Mucosa of descending colon (tissue), 3 donors: ENCODE results near the gene DMGDH. TPM values are rescaled to one million over a fixed set of nuclear protein-coding genes. Genes with fewer than 3 reads are reported as not detected.

ENCODE experiments used
- ATAC-seq: fragments of 200-7000 bp; cut with Tn5 transposase; one replicate; pipeline ENCODE4 v1.9.1; 2020; ENCODE audit warnings: mild to moderate bottlenecking, moderate library complexity
- DNase-seq, 3 donors: peaks; one replicate each; pipeline ENCODE4 v3.0.0-alpha.2; 2020
- H3K36me3 ChIP-seq: fragments of 200-600 bp; one replicate; pipeline ENCODE4 v1.8.0; 2021; ENCODE audit warnings: low read depth, mild to moderate bottlenecking
- H3K4me1 ChIP-seq: fragments of 200-600 bp; one replicate; pipeline ENCODE4 v1.8.0; 2021; ENCODE audit warnings: low read depth, mild to moderate bottlenecking
- H3K4me3 ChIP-seq: fragments of 200-600 bp; one replicate; pipeline ENCODE4 v1.8.0; 2021; ENCODE audit warnings: mild to moderate bottlenecking
- H3K9me3 ChIP-seq: fragments of 200-600 bp; one replicate; pipeline ENCODE4 v1.8.0; 2021; ENCODE audit warnings: mild to moderate bottlenecking
- intact Hi-C, 2 donors: fragments of 100-400 bp; cut with DNase I in 1 of 2; cut with micrococcal nuclease in 1 of 2; formaldehyde crosslinking; loops; one replicate each; pipeline versions ENCODE4 v1.11.0 to v1.11.1; 2022; cut with DNase I, micrococcal nuclease
- total RNA-seq, 3 donors: library from RNA; stranded (reverse); fragmentation: NEBNext Ultra II Directional in 2 of 3; extraction: Animal tissue kit (Norgen Biotek cat#: 25700) in 2 of 3; gene quantifications; one replicate each; pipeline versions ENCODE4 v1.2.1 to v1.2.4, GENCODE V29; 2021 to 2023
- TF ChIP-seq, protein P1 (sequence below): fragments of 200-600 bp; IDR thresholded peaks from one replicate; pipeline ENCODE4 v1.8.0; 2022; ENCODE audit warnings: antibody characterized with exemption, mild to moderate bottlenecking
- donor health status: DM: no; HTN: no; CAD: no; lungs with moderate emphysema.
- donor health status: DM: no; HTN: no; CAD: no.
- donor health status: DM: no; HTN: yes; CAD: no.

The DMGDH gene
- total RNA-seq, 3 donors from 2014 or later, result 1.2 to 3.6 (median 1.8) TPM

DNA sequence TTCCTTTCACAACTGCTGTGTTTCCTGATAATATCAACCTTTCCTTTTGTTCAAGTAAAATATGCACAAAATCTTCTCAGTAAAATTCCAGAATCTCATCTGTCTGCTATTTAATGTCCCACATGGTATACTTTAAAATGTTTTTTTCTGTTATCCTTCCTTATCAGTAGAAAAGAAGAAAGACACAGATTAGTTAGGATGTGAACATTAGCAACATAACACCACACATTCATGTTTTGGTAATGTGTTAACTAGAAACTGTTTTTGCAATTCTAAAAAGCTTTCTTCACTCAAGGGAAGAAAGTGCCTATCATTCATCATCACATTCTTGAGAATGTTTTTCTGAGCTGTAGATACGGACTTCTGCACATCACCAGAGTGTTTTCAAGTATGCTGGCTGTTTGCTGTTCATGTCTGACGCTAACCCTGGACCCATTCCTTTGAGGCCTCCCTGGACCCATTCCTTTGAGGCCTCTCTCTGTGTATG lies 73.9 kb downstream of the DMGDH start:
- Histone ChIP-seq H3K4me1 (no peaks in the 10 kb centered on the region), H3K36me3 (no peaks in the 10 kb centered on the region), H3K4me3 (no peak overlapping the region), H3K9me3 (no peaks in the 10 kb centered on the region)
- ATAC-seq (no peak), DNase-seq (no peak)
- intact Hi-C loops, result no loop called here
- TF ChIP-seq, protein P1, sequence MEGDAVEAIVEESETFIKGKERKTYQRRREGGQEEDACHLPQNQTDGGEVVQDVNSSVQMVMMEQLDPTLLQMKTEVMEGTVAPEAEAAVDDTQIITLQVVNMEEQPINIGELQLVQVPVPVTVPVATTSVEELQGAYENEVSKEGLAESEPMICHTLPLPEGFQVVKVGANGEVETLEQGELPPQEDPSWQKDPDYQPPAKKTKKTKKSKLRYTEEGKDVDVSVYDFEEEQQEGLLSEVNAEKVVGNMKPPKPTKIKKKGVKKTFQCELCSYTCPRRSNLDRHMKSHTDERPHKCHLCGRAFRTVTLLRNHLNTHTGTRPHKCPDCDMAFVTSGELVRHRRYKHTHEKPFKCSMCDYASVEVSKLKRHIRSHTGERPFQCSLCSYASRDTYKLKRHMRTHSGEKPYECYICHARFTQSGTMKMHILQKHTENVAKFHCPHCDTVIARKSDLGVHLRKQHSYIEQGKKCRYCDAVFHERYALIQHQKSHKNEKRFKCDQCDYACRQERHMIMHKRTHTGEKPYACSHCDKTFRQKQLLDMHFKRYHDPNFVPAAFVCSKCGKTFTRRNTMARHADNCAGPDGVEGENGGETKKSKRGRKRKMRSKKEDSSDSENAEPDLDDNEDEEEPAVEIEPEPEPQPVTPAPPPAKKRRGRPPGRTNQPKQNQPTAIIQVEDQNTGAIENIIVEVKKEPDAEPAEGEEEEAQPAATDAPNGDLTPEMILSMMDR, result no peak

DNA sequence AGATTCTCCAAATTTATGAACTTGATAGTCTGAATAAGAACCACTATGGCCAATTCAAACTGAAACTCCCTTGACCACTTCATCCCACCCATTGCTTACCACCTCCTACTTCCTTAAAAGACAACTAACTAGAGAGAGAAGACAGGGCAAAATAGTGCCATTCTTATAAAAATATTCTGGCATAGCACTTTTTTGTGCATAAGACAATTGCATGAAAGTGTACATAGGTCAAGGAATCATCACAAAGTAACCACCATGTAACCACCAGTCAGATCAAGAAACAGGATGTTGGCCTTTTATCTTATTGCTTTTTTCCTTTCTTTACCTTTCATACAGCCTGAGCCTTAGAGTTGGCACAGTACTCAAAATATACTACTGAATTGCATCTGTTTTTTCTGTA lies 76.3 kb downstream of the DMGDH start:
- Histone ChIP-seq H3K4me1 (no peaks in the 10 kb centered on the region), H3K9me3 (no peaks in the 10 kb centered on the region), H3K4me3 (no peak overlapping the region), H3K36me3 (no peaks in the 10 kb centered on the region)
- no peak for ATAC-seq
- TF ChIP-seq, protein P1, result no peak
- no peak for DNase-seq
- intact Hi-C loops, result no loop called here

DNA sequence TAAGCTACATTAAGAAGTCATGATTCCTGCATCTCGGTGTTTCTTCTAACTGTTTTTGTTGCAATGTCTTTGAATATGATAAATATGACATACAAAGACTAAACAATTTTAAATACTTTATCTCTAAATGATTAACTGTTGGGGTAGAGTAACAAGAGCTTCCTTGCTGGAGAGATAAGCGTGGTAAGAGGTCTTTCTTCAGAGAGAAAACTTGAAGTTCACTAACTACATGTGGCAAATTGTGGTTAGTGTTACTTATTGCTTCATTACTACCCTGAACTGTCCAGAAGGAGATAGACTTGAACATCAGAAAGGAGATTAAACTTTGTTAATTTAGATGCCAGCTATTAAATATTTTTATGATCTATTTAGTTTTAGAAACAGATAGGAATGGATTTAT lies 77.3 kb downstream of the DMGDH start:
- TF ChIP-seq, protein P1, result no peak
- Histone ChIP-seq H3K4me1 (no peaks in the 10 kb centered on the region), H3K9me3 (no peaks in the 10 kb centered on the region), H3K36me3 (no peaks in the 10 kb centered on the region), H3K4me3 (no peak overlapping the region)
- intact Hi-C loops, result no loop called here
- DNase-seq (no peak), ATAC-seq (no peak)

DNA sequence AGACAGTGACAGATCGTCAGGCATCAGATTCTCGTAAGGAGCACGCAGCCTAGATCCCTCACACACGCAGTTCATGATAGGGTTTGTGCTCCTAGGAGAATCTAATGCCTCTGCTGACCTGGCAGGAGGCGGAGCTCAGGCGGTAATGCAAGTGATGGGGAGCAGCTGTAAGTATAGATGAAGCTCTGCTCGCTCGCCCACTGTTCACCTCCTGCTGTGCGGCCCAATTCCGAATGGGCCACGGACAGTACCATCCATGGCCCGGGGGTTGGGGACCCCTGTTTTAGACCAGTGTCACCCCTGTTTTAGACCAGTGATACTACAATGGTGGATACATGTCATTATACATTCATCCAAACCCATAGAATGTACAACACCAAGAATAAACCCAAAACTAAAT lies 80.4 kb downstream of the DMGDH start:
- Histone ChIP-seq H3K36me3 (no peaks in the 10 kb centered on the region), H3K9me3 (no peaks in the 10 kb centered on the region), H3K4me1 (peaks cover 7% of the 10 kb centered on the region), H3K4me3 (no peak overlapping the region)
- ATAC-seq, result no peak
- intact Hi-C loops, result no loop called here
- TF ChIP-seq, protein P1, result no peak
- DNase-seq, result no peak

DNA sequence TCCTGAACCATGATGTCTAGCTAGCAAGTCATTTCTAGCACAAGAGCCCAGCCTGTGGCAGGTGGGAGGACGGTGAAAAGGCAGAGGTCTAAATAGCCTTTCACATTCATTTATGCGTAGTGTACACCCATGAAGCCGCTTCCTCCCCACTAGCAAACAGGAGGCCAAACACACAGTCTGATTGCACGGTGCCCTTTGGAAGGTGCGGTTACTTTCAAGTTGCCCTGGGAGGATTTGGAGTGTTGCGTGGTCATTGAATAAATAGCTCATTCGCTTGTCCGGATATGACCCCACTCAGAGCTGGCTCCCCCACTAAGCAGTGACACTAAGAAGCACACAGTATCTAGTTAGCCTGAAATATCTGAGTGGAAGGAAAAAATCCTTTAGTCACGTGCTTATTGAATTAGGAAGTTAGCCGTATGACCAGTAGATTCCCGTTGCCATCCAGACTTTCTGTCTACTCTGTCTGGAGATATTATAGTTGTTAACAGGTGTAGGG lies 83.7 kb downstream of the DMGDH start:
- intact Hi-C loops, result no loop called here

More for the DNA sequence above, 83.7 kb downstream of the DMGDH start:
- Histone ChIP-seq H3K9me3 (no peaks in the 10 kb centered on the region), H3K36me3 (no peaks in the 10 kb centered on the region), H3K4me1 (peaks cover 18% of the 10 kb centered on the region), H3K4me3 (no peak overlapping the region)
- ATAC-seq (peak; percentile 47), DNase-seq (peak in 2 of 3 donors; percentile 48 to 51)
- TF ChIP-seq, protein P1, result no peak
